OCI-LY3 (cell line): ENCODE data around the gene APOA4.

ENCODE experiments used
- CTCF ChIP-seq: fragments of 200-600, 300-600 bp; sonication (generic); IDR thresholded peaks from 2 replicates; pipeline ENCODE4 v1.5.1; 2014; ENCODE audit warnings: antibody characterized with exemption, low read length, low read depth
- EZH2phosphoT487 ChIP-seq: fragments of 200-600 bp; shearing (Covaris generic); IDR thresholded peaks from 2 replicates; pipeline ENCODE4 v1.6.1; 2018; ENCODE audit warnings: antibody characterized with exemption, mixed run types, low read depth

- no peak for TF ChIP-seq CTCF
- TF ChIP-seq EZH2phosphoT487, result no peak
Measured at GRCh38 chr11:116847612-116848011, 24.5 kb upstream of the APOA4 start.
